Loucy (cell line): ENCODE data around the gene ZNF277.

Experiments
- H2AFZ ChIP-seq: fragments of 200-600 bp; sonication (generic); 2 replicates; pipeline ENCODE4 v1.6.0; 2016; ENCODE audit warnings: antibody characterized with exemption, mild to moderate bottlenecking, low read length, moderate library complexity
- H3F3A ChIP-seq: fragments of 200-600 bp; 2 replicates; pipeline ENCODE4 v1.6.0; 2016; ENCODE audit warnings: antibody characterized with exemption, low read depth, mild to moderate bottlenecking
- H3K27me3 ChIP-seq: fragments of 200-600 bp; sonication (generic); 2 replicates; pipeline ENCODE4 v1.6.1; 2014; ENCODE audit warnings: low read length, mild to moderate bottlenecking; ENCODE audit not compliant: insufficient read depth, poor library complexity, severe bottlenecking
- H3K36me3 ChIP-seq: fragments of 200-600 bp; sonication (generic); 2 replicates; pipeline ENCODE4 v1.6.1; 2016; ENCODE audit warnings: low read length; ENCODE audit not compliant: insufficient read depth
- H3K4me1 ChIP-seq: fragments of 200-600 bp; sonication (generic); 2 replicates; pipeline ENCODE4 v1.5.1; 2014; ENCODE audit warnings: low read length, mild to moderate bottlenecking; ENCODE audit not compliant: insufficient read depth, poor library complexity, severe bottlenecking
- H3K4me2 ChIP-seq: fragments of 200-600 bp; sonication (generic); 2 replicates; pipeline ENCODE4 v1.6.0; 2014; ENCODE audit warnings: antibody characterized with exemption, low read length, low read depth, mild to moderate bottlenecking; ENCODE audit not compliant: poor library complexity, severe bottlenecking
- H3K4me3 ChIP-seq: fragments of 200-600 bp; sonication (generic); 2 replicates; pipeline ENCODE4 v1.5.1; 2014; ENCODE audit warnings: low read length, mild to moderate bottlenecking, mixed read lengths; ENCODE audit not compliant: poor library complexity, severe bottlenecking
- H3K79me2 ChIP-seq: fragments of 200-600 bp; sonication (generic); 2 replicates; pipeline ENCODE4 v1.6.1; 2014; ENCODE audit warnings: low read length; ENCODE audit not compliant: insufficient read depth
- H3K9ac ChIP-seq: fragments of 200-600 bp; sonication (generic); 2 replicates; pipeline ENCODE4 v1.6.0; 2014; ENCODE audit warnings: mild to moderate bottlenecking, low read depth, low read length, moderate library complexity; ENCODE audit not compliant: poor library complexity, severe bottlenecking
- H3K9me2 ChIP-seq: fragments of 200-600 bp; sonication (generic); replicated peaks from 2 replicates; pipeline ENCODE4 v1.6.1; 2016; ENCODE audit warnings: low read depth, low read length, mixed read lengths
- H3K9me3 ChIP-seq: fragments of 200-600 bp; sonication (generic); 2 replicates; pipeline ENCODE4 v1.6.1; 2014; ENCODE audit warnings: mild to moderate bottlenecking, antibody characterized with exemption, low read length, low read depth; ENCODE audit not compliant: insufficient read depth
- H4K20me1 ChIP-seq: fragments of 200-600 bp; sonication (generic); 2 replicates; pipeline ENCODE4 v1.6.0; 2014; ENCODE audit warnings: antibody characterized with exemption, low read length, mild to moderate bottlenecking; ENCODE audit not compliant: insufficient read depth, poor library complexity, severe bottlenecking
- EZH2phosphoT487 ChIP-seq: fragments of 200-600 bp; IDR thresholded peaks from 2 replicates; pipeline ENCODE4 v1.6.1; 2018; ENCODE audit warnings: antibody characterized with exemption, mild to moderate bottlenecking, moderate library complexity, borderline replicate concordance
- TF ChIP-seq, protein P1 (sequence below): fragments of 200-600 bp; sonication (generic); conservative IDR thresholded peaks from 2 replicates; pipeline ENCODE4 v1.5.1; 2014; ENCODE audit warnings: mild to moderate bottlenecking, antibody characterized with exemption, low read length

The ZNF277 gene

DNA sequence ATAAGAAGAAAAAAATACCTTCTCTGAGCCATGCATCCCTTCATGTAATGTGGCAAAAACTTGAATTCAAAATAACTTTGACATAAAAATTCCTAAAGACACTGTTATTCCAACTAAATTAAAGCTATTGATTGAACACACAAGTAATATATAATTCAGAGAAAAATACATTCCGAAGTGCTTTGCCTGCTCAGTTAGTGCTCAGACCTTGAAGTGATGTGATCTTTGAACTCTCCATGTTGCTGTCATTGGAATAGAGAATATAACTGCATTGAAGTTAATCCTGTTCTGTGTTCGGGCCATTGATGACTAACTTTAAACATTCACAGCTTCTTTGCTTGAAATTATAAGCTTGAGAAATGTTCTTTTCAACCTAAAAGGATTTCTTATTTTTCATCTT lies 129.8 kb downstream of the ZNF277 start:
- no peak for TF ChIP-seq EZH2phosphoT487
- Histone ChIP-seq H4K20me1 (no peaks in the 10 kb centered on the region), H3K4me1 (no peaks in the 10 kb centered on the region), H3K9ac (no peak overlapping the region), H3K9me3 (no peaks in the 10 kb centered on the region), H3K4me2 (no peak overlapping the region), H3K36me3 (peaks cover 29% of the 10 kb centered on the region; the same call in 1 of the 2 replicates), H3K79me2 (no peaks in the 10 kb centered on the region), H3K4me3 (no peak overlapping the region), H3K27me3 (no peaks in the 10 kb centered on the region), H3K9me2 (no peaks in the 10 kb centered on the region), H3F3A (no peaks in the 10 kb centered on the region), H2AFZ (no peak overlapping the region)

DNA sequence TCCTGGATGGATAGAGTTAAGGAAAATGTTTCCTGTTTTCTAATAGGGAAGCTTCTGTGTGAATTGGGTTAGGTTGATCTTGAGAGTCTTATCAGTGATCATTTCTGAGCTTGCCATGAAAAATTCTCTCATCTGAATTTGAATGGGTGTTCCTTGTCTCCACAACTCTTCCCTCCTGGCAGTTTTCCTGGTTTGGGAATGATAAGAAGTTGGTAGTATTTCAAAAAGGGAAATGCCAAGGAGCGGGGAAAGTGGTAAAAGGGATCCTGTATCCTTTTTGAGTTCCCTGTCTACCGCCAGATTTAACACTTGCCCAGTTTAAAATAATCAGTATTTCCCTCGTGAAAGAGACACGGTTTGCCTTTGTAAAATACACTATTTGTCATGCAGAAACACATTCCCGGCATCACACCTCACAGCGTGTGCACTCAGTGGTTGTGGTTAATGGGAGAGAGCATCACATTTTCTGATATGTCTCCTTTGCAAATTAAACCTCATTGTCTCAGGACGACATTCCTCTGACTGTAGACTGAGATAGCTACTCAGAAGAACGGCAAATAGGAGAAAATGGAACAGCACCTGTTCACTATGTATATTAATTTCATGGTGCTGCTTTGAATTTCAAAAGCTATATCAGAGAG lies 130.6 kb downstream of the ZNF277 start:
- H3K79me2 ChIP-seq: no peaks in the 10 kb centered on the region
- H3K36me3 ChIP-seq: peaks cover 35% of the 10 kb centered on the region; the same call in 1 of the 2 replicates
- no peaks in the 10 kb centered on the region for H3K4me1 ChIP-seq
- H3K9me3 ChIP-seq: no peaks in the 10 kb centered on the region
- H3K4me2 ChIP-seq: no peak overlapping the region
- H3K4me3 ChIP-seq: no peak overlapping the region
- H2AFZ ChIP-seq: no peak overlapping the region
- no peak overlapping the region for H3K9ac ChIP-seq
- no peaks in the 10 kb centered on the region for H4K20me1 ChIP-seq
- no peak for TF ChIP-seq EZH2phosphoT487
- TF ChIP-seq, protein P1, sequence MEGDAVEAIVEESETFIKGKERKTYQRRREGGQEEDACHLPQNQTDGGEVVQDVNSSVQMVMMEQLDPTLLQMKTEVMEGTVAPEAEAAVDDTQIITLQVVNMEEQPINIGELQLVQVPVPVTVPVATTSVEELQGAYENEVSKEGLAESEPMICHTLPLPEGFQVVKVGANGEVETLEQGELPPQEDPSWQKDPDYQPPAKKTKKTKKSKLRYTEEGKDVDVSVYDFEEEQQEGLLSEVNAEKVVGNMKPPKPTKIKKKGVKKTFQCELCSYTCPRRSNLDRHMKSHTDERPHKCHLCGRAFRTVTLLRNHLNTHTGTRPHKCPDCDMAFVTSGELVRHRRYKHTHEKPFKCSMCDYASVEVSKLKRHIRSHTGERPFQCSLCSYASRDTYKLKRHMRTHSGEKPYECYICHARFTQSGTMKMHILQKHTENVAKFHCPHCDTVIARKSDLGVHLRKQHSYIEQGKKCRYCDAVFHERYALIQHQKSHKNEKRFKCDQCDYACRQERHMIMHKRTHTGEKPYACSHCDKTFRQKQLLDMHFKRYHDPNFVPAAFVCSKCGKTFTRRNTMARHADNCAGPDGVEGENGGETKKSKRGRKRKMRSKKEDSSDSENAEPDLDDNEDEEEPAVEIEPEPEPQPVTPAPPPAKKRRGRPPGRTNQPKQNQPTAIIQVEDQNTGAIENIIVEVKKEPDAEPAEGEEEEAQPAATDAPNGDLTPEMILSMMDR: no peak
- H3K27me3 ChIP-seq: no peaks in the 10 kb centered on the region
- no peaks in the 10 kb centered on the region for H3K9me2 ChIP-seq
- H3F3A ChIP-seq: no peaks in the 10 kb centered on the region

DNA sequence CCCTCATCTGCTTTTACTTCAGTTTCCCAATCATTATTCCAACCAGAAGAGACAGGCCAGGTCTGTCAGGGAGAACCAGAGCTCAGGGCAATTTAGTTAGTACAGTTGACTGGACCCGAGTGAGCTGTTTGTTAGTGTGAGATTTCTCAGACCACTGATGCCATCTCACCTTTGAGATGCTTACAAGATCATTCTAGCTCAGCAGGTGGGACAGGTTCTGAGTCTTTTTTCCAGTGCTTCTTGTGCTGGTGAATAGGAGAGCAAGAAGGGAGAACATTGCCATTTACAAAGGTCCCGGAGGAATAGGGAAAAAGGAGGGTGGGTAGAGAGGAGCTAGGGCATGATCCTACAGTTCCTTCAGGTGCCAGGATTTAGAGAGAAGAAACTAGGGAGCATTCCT lies 131.4 kb downstream of the ZNF277 start:
- Histone ChIP-seq H3K9ac (no peak overlapping the region), H4K20me1 (no peaks in the 10 kb centered on the region), H3K4me3 (no peak overlapping the region), H3K9me2 (no peaks in the 10 kb centered on the region), H3K36me3 (peaks cover 43% of the 10 kb centered on the region; the same call in 1 of the 2 replicates), H3K4me2 (no peak overlapping the region), H2AFZ (no peak overlapping the region), H3K27me3 (no peaks in the 10 kb centered on the region), H3K79me2 (no peaks in the 10 kb centered on the region), H3F3A (no peaks in the 10 kb centered on the region), H3K9me3 (no peaks in the 10 kb centered on the region), H3K4me1 (no peaks in the 10 kb centered on the region)
- TF ChIP-seq EZH2phosphoT487: no peak
- TF ChIP-seq, protein P1: no peak

DNA sequence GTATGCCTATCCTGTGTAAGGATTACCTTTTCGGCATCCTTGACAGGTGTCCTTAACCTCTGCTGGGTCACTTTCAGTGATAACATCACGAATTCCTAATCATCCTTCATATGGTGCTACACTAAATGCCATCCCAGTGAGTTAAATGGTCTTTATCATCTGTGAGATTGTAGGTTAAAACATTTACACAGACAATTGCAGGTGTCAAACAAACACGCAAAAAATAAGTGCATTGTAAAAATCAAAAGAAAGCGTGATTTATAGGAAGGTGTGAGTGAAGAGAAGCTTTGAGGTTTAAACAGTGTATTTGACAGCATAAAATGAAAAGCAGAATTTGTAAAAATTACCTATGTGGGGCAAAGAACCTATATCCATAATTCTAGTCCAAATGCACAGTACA lies 132.3 kb downstream of the ZNF277 start:
- Histone ChIP-seq H3K9me3 (no peaks in the 10 kb centered on the region), H3K9me2 (no peaks in the 10 kb centered on the region), H4K20me1 (no peaks in the 10 kb centered on the region), H2AFZ (no peak overlapping the region), H3K9ac (no peak overlapping the region), H3K4me2 (no peak overlapping the region), H3F3A (no peaks in the 10 kb centered on the region), H3K79me2 (no peaks in the 10 kb centered on the region), H3K36me3 (peaks cover 52% of the 10 kb centered on the region; the same call in 1 of the 2 replicates), H3K27me3 (no peaks in the 10 kb centered on the region), H3K4me3 (no peak overlapping the region), H3K4me1 (no peaks in the 10 kb centered on the region)
- TF ChIP-seq EZH2phosphoT487: no peak
- TF ChIP-seq, protein P1: no peak
